A549 (cell line): ENCODE data around the gene CABP7. TPM values are rescaled to one million over a fixed set of nuclear protein-coding genes. Genes with fewer than 3 reads are reported as not detected.

Experiments
- ATAC-seq, 2 experiments: fragments of 200-7000 bp in 1 of 2; fragments of >200 bp in 1 of 2; cut with Nextera tagmentation in 1 of 2; cut with Tn5 transposase in 1 of 2; 3 replicates each; pipeline versions ENCODE4 v1.8.0 to v1.9.1; 2018 to 2020; ENCODE audit warnings: mild to moderate bottlenecking in 1 of 2, moderate library complexity in 1 of 2
- CTCF ChIA-PET: fragments of 300-600 bp; sonication (Branson Sonifier 250); formaldehyde crosslinking; extraction: SDS; loops from one replicate; lab custom pipeline; 2021; ENCODE audit warnings: antibody characterized with exemption, inconsistent platforms; lab: Yijun Ruan, JAX
- POLR2A ChIA-PET: fragments of 350-600 bp; formaldehyde crosslinking; extraction: SDS; loops from one replicate; lab custom pipeline; 2021; ENCODE audit warnings: antibody characterized with exemption, inconsistent platforms; lab: Yijun Ruan, JAX
- DNase-seq, 2 experiments: peaks; one replicate each; pipeline versions ENCODE4 v3.0.0 to v3.0.0-alpha.2; 2011 to 2016; ENCODE audit warnings: low read depth in 1 of 2, low spot score in 1 of 2
- FAIRE-seq: peaks from 2 replicates; lab custom pipeline; 2011; peaks lifted over from hg19 to GRCh38; lab: Jason Lieb, UNC
- H3K27ac ChIP-seq, 2 experiments: fragments of >200 bp; sonication (Bioruptor Twin); formaldehyde crosslinking; 3 replicates each; pipeline ENCODE4 v1.5.1; 2016 to 2017
- H3K4me1 ChIP-seq: fragments of >200 bp; sonication (Bioruptor Twin); formaldehyde crosslinking; 3 replicates; pipeline ENCODE4 v1.6.1; 2016
- H3K4me2 ChIP-seq: fragments of >200 bp; sonication (Bioruptor Twin); formaldehyde crosslinking; 3 replicates; pipeline ENCODE4 v1.6.1; 2016
- H3K4me3 ChIP-seq: fragments of >200 bp; sonication (Bioruptor Twin); formaldehyde crosslinking; 3 replicates; pipeline ENCODE4 v1.5.1; 2016
- H3K9me3 ChIP-seq: fragments of >200 bp; sonication (Bioruptor Twin); formaldehyde crosslinking; 3 replicates; pipeline ENCODE4 v1.6.1; 2016
- BHLHE40 ChIP-seq: IDR thresholded peaks from 2 replicates; pipeline ENCODE4 v1.6.1; 2012; ENCODE audit warnings: low read depth, low read length, inconsistent platforms
- CHD2 ChIP-seq: fragments of 150-350 bp; IDR thresholded peaks from 2 replicates; pipeline ENCODE4 v1.6.1; 2014; ENCODE audit warnings: low read length; ENCODE audit not compliant: partially characterized antibody
- E2F6 ChIP-seq: IDR thresholded peaks from 2 replicates; pipeline ENCODE4 v1.6.1; 2012; ENCODE audit warnings: low read depth, borderline replicate concordance
- EHF ChIP-seq: fragments of 250-450 bp; sonication (Bioruptor Pico); IDR thresholded peaks from 2 replicates; pipeline ENCODE4 v1.5.0; 2020; ENCODE audit warnings: mild to moderate bottlenecking
- HMGXB4 ChIP-seq: fragments of 250-450 bp; sonication (Bioruptor Pico); IDR thresholded peaks from 2 replicates; pipeline ENCODE4 v1.5.0; 2021; ENCODE audit warnings: mild to moderate bottlenecking, moderate library complexity, borderline replicate concordance
- HOXA7 ChIP-seq: fragments of 250-450 bp; sonication (Bioruptor Pico); IDR thresholded peaks from 2 replicates; pipeline ENCODE4 v1.5.0; 2020; ENCODE audit warnings: mild to moderate bottlenecking, moderate library complexity
- HOXB5 ChIP-seq: fragments of 250-450 bp; sonication (Bioruptor Pico); IDR thresholded peaks from 2 replicates; pipeline ENCODE4 v1.5.0; 2020; ENCODE audit warnings: mild to moderate bottlenecking, moderate library complexity
- JUN ChIP-seq, 2 experiments: fragments of >200 bp; sonication (Bioruptor Twin); formaldehyde crosslinking; IDR thresholded peaks; 2 replicates in 1 of 2; 3 replicates in 1 of 2; pipeline ENCODE4 v1.6.1; 2016 to 2017
- JUNB ChIP-seq: fragments of >200 bp; sonication (Bioruptor Twin); formaldehyde crosslinking; IDR thresholded peaks from 2 replicates; pipeline ENCODE4 v1.6.1; 2016
- KDM1A ChIP-seq: fragments of 200-600 bp; sonication (generic); IDR thresholded peaks from 2 replicates; pipeline ENCODE4 v1.6.1; 2016; ENCODE audit warnings: low read depth, mild to moderate bottlenecking
- MAFK ChIP-seq: fragments of 450-650 bp; IDR thresholded peaks from 2 replicates; pipeline ENCODE4 v1.6.1; 2014; ENCODE audit not compliant: partially characterized antibody
- MYC ChIP-seq: IDR thresholded peaks from 2 replicates; pipeline ENCODE4 v1.6.1; 2012; ENCODE audit warnings: mild to moderate bottlenecking, inconsistent platforms, low read length, improper control_type of control experiment, borderline replicate concordance
- NPAS2 ChIP-seq: fragments of 250-450 bp; sonication (Bioruptor Pico); IDR thresholded peaks from 2 replicates; pipeline ENCODE4 v1.8.0; 2022; ENCODE audit warnings: mild to moderate bottlenecking, moderate library complexity, borderline replicate concordance
- NR3C1 ChIP-seq: fragments of >200 bp; sonication (Bioruptor Twin); formaldehyde crosslinking; IDR thresholded peaks from 3 replicates; pipeline ENCODE4 v1.6.1; 2017
- POLR2A ChIP-seq: IDR thresholded peaks from 2 replicates; pipeline ENCODE4 v1.6.1; 2012; ENCODE audit warnings: mild to moderate bottlenecking, low read length
- RAD21 ChIP-seq, 2 experiments: fragments of >200 bp in 1 of 2; sonication (Bioruptor Twin) in 1 of 2; formaldehyde crosslinking in 1 of 2; IDR thresholded peaks in 1 of 2; conservative IDR thresholded peaks in 1 of 2; 2 replicates in 1 of 2; 3 replicates in 1 of 2; pipeline ENCODE4 v1.6.1; 2012 to 2018; ENCODE audit warnings: inconsistent platforms in 1 of 2
- RARB ChIP-seq: fragments of 250-450 bp; sonication (Bioruptor Pico); IDR thresholded peaks from 2 replicates; pipeline ENCODE4 v1.8.0; 2021; ENCODE audit warnings: mild to moderate bottlenecking, moderate library complexity
- RCOR1 ChIP-seq: fragments of 150-350 bp; IDR thresholded peaks from 2 replicates; pipeline ENCODE4 v1.6.1; 2014; ENCODE audit warnings: antibody characterized with exemption, low read length, low read depth
- SREBF2 ChIP-seq: fragments of 450-650 bp; IDR thresholded peaks from 2 replicates; pipeline ENCODE4 v1.6.1; 2014; ENCODE audit warnings: mild to moderate bottlenecking, moderate library complexity
- TFCP2L1 ChIP-seq: fragments of 250-450 bp; sonication (Bioruptor Pico); IDR thresholded peaks from 2 replicates; pipeline ENCODE4 v1.5.0; 2021; ENCODE audit warnings: mild to moderate bottlenecking
- ZFP36 ChIP-seq: fragments of 450-650 bp; IDR thresholded peaks from 2 replicates; pipeline ENCODE4 v1.6.1; 2014; ENCODE audit warnings: borderline replicate concordance; ENCODE audit not compliant: partially characterized antibody
- ZNF302 ChIP-seq: fragments of 250-450 bp; sonication (Bioruptor Pico); IDR thresholded peaks from 2 replicates; pipeline ENCODE4 v1.9.0; 2021; ENCODE audit warnings: inconsistent platforms, mild to moderate bottlenecking, moderate library complexity
- ZSCAN20 ChIP-seq: fragments of 250-450 bp; sonication (Bioruptor Pico); IDR thresholded peaks from 2 replicates; pipeline ENCODE4 v1.8.0; 2022; ENCODE audit warnings: mild to moderate bottlenecking, moderate library complexity
- WGBS: methylation state at CpG from one replicate; pipeline ENCODE4 v1.1.6; 2017; ENCODE audit errors: missing lambda C conversion rate; 5-methylcytosine and 5-hydroxymethylcytosine counted together
- polyA plus RNA-seq, 4 experiments: library from polyadenylated mRNA; depleted of rRNA in 3 of 4; stranded (reverse); fragments of >200 nt; fragmentation: RNase III in 1 of 4; extraction: RNeasy Plus Mini Kit Qiagen cat#74134 plus additional on column Dnase treatment in 1 of 4; gene quantifications; 2 replicates in 3 of 4; 3 replicates in 1 of 4; pipeline ENCODE4 v1.2.3, GENCODE V29; 2011 to 2017
- TF ChIP-seq, protein P1 (sequence below): fragments of >200 bp; sonication (Bioruptor Twin); formaldehyde crosslinking; IDR thresholded peaks from 2 replicates; pipeline ENCODE4 v1.6.1; 2016
- TF ChIP-seq, protein P2 (sequence below): IDR thresholded peaks from 2 replicates; pipeline ENCODE4 v1.6.1; 2012
- TF ChIP-seq, protein P3 (sequence below): fragments of >200 bp; sonication (Bioruptor Twin); formaldehyde crosslinking; IDR thresholded peaks from 3 replicates; pipeline ENCODE4 v1.5.1; 2016

Gene CABP7
- polyA plus RNA-seq, 2 of the 4 experiments (the other 2 are of a cell fraction): 0.05 to 0.15 TPM

GRCh38 chr22:29750559-29751538 is 31.0 kb downstream of the CABP7 start:
- H3K9me3 ChIP-seq: no peaks in the 10 kb centered on the region
- FAIRE-seq (no peak), ATAC-seq (no peak), DNase-seq (no peak)
- no peak overlapping the region for H3K4me3 ChIP-seq
- POLR2A ChIA-PET: no interaction called here
- H3K4me2 ChIP-seq: no peak overlapping the region
- CTCF ChIA-PET: interaction anchor here (0.6 kb wide), 1 partner anchor 12 kb away, joined by 3 read pairs; no protein-coding TSS in a partner anchor
- no peaks in the 10 kb centered on the region for H3K4me1 ChIP-seq
- no peak overlapping the region for H3K27ac ChIP-seq
- 86% methylated on average over 11 of the region's 11 CpGs for WGBS
- no peak for TF ChIP-seq ZNF302 (CRISPR knock-in tag)
- no peak for TF ChIP-seq ZFP36
- TF ChIP-seq RARB (CRISPR knock-in tag): no peak
- TF ChIP-seq, protein P1, sequence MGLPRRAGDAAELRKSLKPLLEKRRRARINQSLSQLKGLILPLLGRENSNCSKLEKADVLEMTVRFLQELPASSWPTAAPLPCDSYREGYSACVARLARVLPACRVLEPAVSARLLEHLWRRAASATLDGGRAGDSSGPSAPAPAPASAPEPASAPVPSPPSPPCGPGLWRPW: no peak
- TF ChIP-seq HOXB5 (CRISPR knock-in tag): no peak
- no peak for TF ChIP-seq KDM1A
- no peak for TF ChIP-seq MYC
- TF ChIP-seq HMGXB4: no peak
- TF ChIP-seq MAFK: no peak
- no peak for TF ChIP-seq RCOR1
- no peak for TF ChIP-seq TFCP2L1 (CRISPR knock-in tag)
- no peak for TF ChIP-seq NR3C1
- TF ChIP-seq JUN (IDR thresholded peaks at IDR 0.05): no peak
- no peak for TF ChIP-seq E2F6
- no peak for TF ChIP-seq CHD2
- TF ChIP-seq, protein P2, sequence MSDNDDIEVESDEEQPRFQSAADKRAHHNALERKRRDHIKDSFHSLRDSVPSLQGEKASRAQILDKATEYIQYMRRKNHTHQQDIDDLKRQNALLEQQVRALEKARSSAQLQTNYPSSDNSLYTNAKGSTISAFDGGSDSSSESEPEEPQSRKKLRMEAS: no peak
- no peak for TF ChIP-seq EHF (CRISPR knock-in tag)
- no peak for TF ChIP-seq HOXA7
- no peak for TF ChIP-seq BHLHE40
- no peak for TF ChIP-seq RAD21 (conservative IDR thresholded peaks at IDR 0.05 in 1 of 2, IDR thresholded peaks at IDR 0.05 in 1 of 2)

- TF ChIP-seq ZSCAN20 (CRISPR knock-in tag) (no peak), SREBF2 (no peak), POLR2A (no peak), RAD21 (conservative IDR thresholded peaks at IDR 0.05 in 1 of 2, IDR thresholded peaks at IDR 0.05 in 1 of 2) (no peak), RCOR1 (no peak), JUNB (no peak), NPAS2 (CRISPR knock-in tag) (no peak)
- TF ChIP-seq, protein P3, sequence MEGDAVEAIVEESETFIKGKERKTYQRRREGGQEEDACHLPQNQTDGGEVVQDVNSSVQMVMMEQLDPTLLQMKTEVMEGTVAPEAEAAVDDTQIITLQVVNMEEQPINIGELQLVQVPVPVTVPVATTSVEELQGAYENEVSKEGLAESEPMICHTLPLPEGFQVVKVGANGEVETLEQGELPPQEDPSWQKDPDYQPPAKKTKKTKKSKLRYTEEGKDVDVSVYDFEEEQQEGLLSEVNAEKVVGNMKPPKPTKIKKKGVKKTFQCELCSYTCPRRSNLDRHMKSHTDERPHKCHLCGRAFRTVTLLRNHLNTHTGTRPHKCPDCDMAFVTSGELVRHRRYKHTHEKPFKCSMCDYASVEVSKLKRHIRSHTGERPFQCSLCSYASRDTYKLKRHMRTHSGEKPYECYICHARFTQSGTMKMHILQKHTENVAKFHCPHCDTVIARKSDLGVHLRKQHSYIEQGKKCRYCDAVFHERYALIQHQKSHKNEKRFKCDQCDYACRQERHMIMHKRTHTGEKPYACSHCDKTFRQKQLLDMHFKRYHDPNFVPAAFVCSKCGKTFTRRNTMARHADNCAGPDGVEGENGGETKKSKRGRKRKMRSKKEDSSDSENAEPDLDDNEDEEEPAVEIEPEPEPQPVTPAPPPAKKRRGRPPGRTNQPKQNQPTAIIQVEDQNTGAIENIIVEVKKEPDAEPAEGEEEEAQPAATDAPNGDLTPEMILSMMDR: no peak
- 94% methylated on average over 2 of the region's 2 CpGs for WGBS
- DNase-seq: no peak
- Histone ChIP-seq H3K4me1 (no peaks in the 10 kb centered on the region), H3K27ac (no peak overlapping the region), H3K9me3 (no peaks in the 10 kb centered on the region), H3K4me3 (no peak overlapping the region), H3K4me2 (no peak overlapping the region)
- no peak for ATAC-seq
- ChIA-PET POLR2A (no interaction called here), CTCF (interaction anchor here (0.8 kb wide), 1 partner anchor 13 kb away, joined by 3 read pairs; no protein-coding TSS in a partner anchor)
- FAIRE-seq: no peak
Measured at GRCh38 chr22:29751669-29752068, 31.9 kb downstream of the CABP7 start.
